ENCODE measurements around the gene VPS35. TPM values are rescaled to one million over a fixed set of nuclear protein-coding genes. Genes with fewer than 3 reads are reported as not detected.

Gene VPS35
- total RNA-seq, 1 experiment from 2014 or later: 70.4 TPM

GRCh38 chr16:46621006-46621933 is 67.7 kb downstream of the VPS35 start, which contains the start of gene SHCBP1:
Gene SHCBP1 (minus strand): TSS chr16:46621379. CDS start chr16:46621359, 20 bp downstream.
- peaks cover 4% of the 10 kb centered on the region for H3K79me1 ChIP-seq (ENCODE audit: insufficient read depth, low read depth, low read length, poor library complexity, severe bottlenecking)
- H2BK20ac ChIP-seq (ENCODE audit: low read depth, low read length, poor library complexity, severe bottlenecking): no peak within 1 kb of the TSS
- no peak within 1 kb of the TSS for H2BK12ac ChIP-seq (ENCODE audit: insufficient read length, low read depth, low read length)
- peaks cover 6% of the 10 kb centered on the region for H3K23me2 ChIP-seq (ENCODE audit: insufficient read length, low read depth, low read length, poor library complexity, severe bottlenecking)
- H4K20me1 ChIP-seq (ENCODE audit: control insufficient read depth, insufficient read depth, insufficient read length): no peaks in the 10 kb centered on the region
- peaks cover 15 to 19% of the 10 kb centered on the region in 2 experiments for H3K4me1 Mint-ChIP-seq
- no peak within 1 kb of the TSS for H2BK120ac ChIP-seq (ENCODE audit: low read depth, low read length, poor library complexity, severe bottlenecking)
- no peak within 1 kb of the TSS for H3K23ac ChIP-seq (ENCODE audit: insufficient read length, low read depth, low read length)
- H4K91ac ChIP-seq (ENCODE audit: insufficient read length, low read depth, low read length): no peak within 1 kb of the TSS
- no peaks in the 10 kb centered on the region for H3K27me3 ChIP-seq (ENCODE audit: insufficient read depth, low read length)
- H3K79me2 ChIP-seq (ENCODE audit: insufficient read depth, low read length): peaks cover 7% of the 10 kb centered on the region
- no peak for TF ChIP-seq CTCF (conservative IDR thresholded peaks at IDR 0.05)
- WGBS (ENCODE audit: extremely low coverage, insufficient read length, low lambda C conversion rate): no CpG with 5 or more reads among the region's 52 CpGs
- H3K9me3 Mint-ChIP-seq: no peaks in the 10 kb centered on the region; a peak in 1 of 5 replicates
- peak within 1 kb of the TSS; percentile 78 for H3K18ac ChIP-seq (ENCODE audit: insufficient read length, low read depth, low read length)
- H4K8ac ChIP-seq (replicated peaks; ENCODE audit: insufficient read length, low read depth, low read length): no peak within 1 kb of the TSS
- peak within 1 kb of the TSS; percentile 84 to 98 (median 98); a peak in 6 of 7 replicates for H3K27ac Mint-ChIP-seq
- no peak within 1 kb of the TSS for H2BK15ac ChIP-seq (ENCODE audit: low read depth, low read length)
- peak within 1 kb of the TSS; percentile 71 for H3K4me2 ChIP-seq (ENCODE audit: insufficient read depth, insufficient read length, low read length)
- H3K4me3 Mint-ChIP-seq: peak within 1 kb of the TSS; percentile 97 to 99
- no peak within 1 kb of the TSS for H4K5ac ChIP-seq (ENCODE audit: insufficient read length, low read depth, low read length)
- H3K14ac ChIP-seq (ENCODE audit: insufficient read depth, low read length): peak within 1 kb of the TSS; percentile 90; the same call in 1 of the 2 replicates
- no peak within 1 kb of the TSS for H3T11ph ChIP-seq (ENCODE audit: low read length)
- H2AFZ ChIP-seq (ENCODE audit: low read length): no peak within 1 kb of the TSS
- H3K27ac ChIP-seq (ENCODE audit: insufficient read length, low read depth, low read length): no peak within 1 kb of the TSS
- H3K36me3 Mint-ChIP-seq (ENCODE audit: insufficient read depth in 1 of 3, low read depth in 3 of 3): peaks cover 22 to 27% (median 24%) of the 10 kb centered on the region in 3 experiments
- DNase-seq: peak; percentile 93
- H3K27me3 Mint-ChIP-seq (ENCODE audit: low read depth): no peaks in the 10 kb centered on the region
- H2BK5ac ChIP-seq (ENCODE audit: insufficient read length, low read length): no peak within 1 kb of the TSS
- no peak within 1 kb of the TSS for H3K56ac ChIP-seq (ENCODE audit: insufficient read length, low read depth, low read length)
- no peak within 1 kb of the TSS for H3K4ac ChIP-seq (ENCODE audit: low read depth, low read length)
- no peaks in the 10 kb centered on the region for H3K9me3 ChIP-seq (ENCODE audit: control insufficient read depth, low read depth, low read length)
- no peak within 1 kb of the TSS for H2AK5ac ChIP-seq (ENCODE audit: insufficient read length, low read length)
- no peaks in the 10 kb centered on the region for H3K4me1 ChIP-seq (ENCODE audit: insufficient read depth, low read length)
- peak within 1 kb of the TSS; percentile 51 for H3K9ac ChIP-seq (ENCODE audit: extremely low read depth, insufficient read length, low read length)
